ENCODE data around the gene CFAP73.

CFAP73 gene

DNA sequence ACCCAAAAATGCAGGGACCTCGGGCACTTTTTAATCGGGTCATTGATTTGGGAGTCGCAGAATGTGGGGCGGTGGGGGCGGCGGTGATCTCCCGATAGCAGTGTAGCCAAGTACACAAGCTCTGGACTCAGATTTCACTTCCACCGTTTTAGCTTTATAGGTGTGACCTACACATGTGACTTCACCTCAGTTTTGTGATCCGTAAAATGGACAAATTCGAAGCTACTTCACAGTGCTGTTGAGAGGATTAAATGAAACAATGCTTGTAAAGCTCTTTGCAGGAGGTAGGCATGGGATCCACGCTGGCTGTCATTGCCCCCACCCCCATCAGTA lies 36.5 kb downstream of the CFAP73 start:
- no peak for TF ChIP-seq TAF1 (IDR thresholded peaks at IDR 0.05; ENCODE audit: borderline replicate concordance, low read depth, low read length)
- no peak for TF ChIP-seq POLR2AphosphoS5 (IDR thresholded peaks at IDR 0.05; ENCODE audit: low read depth, low read length)
- TF ChIP-seq POLR2A (IDR thresholded peaks at IDR 0.05; ENCODE audit: low read depth, low read length): no peak
- FAIRE-seq (no peak), DNase-seq (ENCODE audit: insufficient read length) (no peak)

DNA sequence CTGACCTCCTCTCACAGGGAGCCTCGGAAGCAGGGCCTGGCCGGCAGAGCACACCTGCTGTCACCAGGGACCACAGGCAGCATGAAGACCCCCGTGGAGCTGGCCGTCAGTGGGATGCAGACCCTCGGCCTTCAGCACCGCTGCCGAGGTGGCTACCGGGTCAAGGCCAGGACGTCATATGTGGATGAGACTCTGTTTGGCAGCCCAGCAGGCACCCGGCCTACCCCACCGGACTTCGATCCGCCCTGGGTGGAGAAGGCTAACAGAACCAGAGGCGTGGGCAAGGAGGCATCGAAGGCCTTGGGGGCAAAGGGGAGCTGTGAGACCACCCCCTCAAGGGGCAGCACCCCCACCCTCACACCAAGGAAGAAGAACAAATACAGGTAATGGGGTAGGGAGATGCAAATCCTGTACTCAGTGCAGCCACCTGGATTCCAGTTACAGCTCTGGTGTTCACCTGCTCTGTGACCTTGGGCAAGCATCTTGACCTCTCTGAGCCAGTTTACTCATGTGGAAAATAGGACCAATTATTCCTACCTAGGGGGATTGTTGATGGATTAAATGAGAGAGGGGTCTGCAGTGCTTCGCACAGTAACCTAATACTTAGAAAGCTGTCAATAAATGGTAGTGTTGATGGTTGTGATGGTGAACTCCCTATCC lies 37.3 kb downstream of the CFAP73 start:
- TF ChIP-seq TAF1 (IDR thresholded peaks at IDR 0.05; ENCODE audit: borderline replicate concordance, low read depth, low read length): no peak
- TF ChIP-seq POLR2A (IDR thresholded peaks at IDR 0.05; ENCODE audit: low read depth, low read length): no peak
- no peak for TF ChIP-seq POLR2AphosphoS5 (IDR thresholded peaks at IDR 0.05; ENCODE audit: low read depth, low read length)
- DNase-seq (ENCODE audit: insufficient read length) (no peak), FAIRE-seq (no peak)

DNA sequence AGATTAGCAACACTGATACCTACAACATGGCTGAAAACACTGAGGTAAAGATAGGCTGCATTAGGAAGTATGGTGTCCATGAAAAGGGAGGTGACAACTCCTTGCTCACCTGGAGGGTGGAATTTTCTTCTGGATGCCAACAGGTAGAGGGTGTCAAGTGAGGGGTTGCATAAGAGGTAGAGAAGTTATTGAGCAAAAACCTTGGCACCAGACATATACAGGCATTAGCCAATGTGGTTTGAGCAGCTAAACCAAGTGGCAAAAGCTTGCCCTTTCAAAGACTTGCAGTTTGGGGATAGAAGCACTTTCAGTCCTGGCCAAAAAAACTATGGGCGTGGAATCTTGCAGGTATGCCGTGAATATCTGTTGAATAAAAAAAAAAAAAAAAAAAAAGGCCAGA lies 39.8 kb downstream of the CFAP73 start:
- FAIRE-seq: no peak
- TF ChIP-seq TAF1 (IDR thresholded peaks at IDR 0.05; ENCODE audit: borderline replicate concordance, low read depth, low read length) (no peak), POLR2AphosphoS5 (IDR thresholded peaks at IDR 0.05; ENCODE audit: low read depth, low read length) (no peak), POLR2A (IDR thresholded peaks at IDR 0.05; ENCODE audit: low read depth, low read length) (no peak)
- no peak for DNase-seq (ENCODE audit: insufficient read length)

DNA sequence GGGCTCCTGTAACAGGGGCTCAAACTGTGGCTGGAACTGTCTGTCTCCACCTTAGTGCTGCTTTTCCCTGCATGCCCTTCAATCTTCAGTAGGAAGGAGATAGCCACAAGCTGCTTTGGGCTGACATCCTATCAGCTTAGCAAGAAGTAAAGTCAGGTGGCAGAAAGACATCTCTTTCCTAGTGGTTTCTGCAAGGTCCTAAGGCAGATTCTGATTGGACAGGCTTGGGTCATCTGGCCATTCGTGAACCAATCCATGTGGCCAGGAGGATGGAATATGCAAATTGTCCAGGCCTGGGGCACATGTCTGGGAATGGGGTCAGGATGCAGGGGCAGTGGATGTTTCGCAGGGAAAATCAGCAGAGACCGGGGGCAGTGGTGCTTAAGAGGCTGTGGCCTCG lies 41.2 kb downstream of the CFAP73 start:
- DNase-seq (ENCODE audit: insufficient read length) (no peak), FAIRE-seq (no peak)
- TF ChIP-seq TAF1 (IDR thresholded peaks at IDR 0.05; ENCODE audit: borderline replicate concordance, low read depth, low read length) (no peak), POLR2AphosphoS5 (IDR thresholded peaks at IDR 0.05; ENCODE audit: low read depth, low read length) (no peak), POLR2A (IDR thresholded peaks at IDR 0.05; ENCODE audit: low read depth, low read length) (no peak)

DNA sequence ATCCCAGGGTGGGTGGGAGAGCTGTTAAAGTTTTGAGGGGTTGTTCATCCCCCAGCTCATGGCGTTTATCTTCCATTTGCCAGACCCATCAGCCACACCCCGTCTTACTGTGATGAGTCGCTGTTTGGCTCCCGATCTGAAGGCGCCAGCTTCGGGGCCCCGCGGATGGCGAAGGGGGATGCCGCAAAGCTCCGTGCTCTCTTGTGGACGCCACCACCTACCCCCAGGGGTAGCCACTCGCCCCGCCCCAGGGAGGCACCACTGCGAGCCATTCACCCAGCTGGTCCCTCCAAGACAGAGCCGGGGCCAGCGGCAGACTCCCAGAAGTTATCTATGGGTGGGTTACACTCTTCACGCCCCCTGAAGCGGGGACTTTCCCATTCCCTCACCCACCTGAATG lies 41.7 kb downstream of the CFAP73 start:
- TF ChIP-seq POLR2AphosphoS5 (IDR thresholded peaks at IDR 0.05; ENCODE audit: low read depth, low read length) (no peak), POLR2A (IDR thresholded peaks at IDR 0.05; ENCODE audit: low read depth, low read length) (no peak), TAF1 (IDR thresholded peaks at IDR 0.05; ENCODE audit: borderline replicate concordance, low read depth, low read length) (no peak)
- DNase-seq (ENCODE audit: insufficient read length): no peak
- no peak for FAIRE-seq

DNA sequence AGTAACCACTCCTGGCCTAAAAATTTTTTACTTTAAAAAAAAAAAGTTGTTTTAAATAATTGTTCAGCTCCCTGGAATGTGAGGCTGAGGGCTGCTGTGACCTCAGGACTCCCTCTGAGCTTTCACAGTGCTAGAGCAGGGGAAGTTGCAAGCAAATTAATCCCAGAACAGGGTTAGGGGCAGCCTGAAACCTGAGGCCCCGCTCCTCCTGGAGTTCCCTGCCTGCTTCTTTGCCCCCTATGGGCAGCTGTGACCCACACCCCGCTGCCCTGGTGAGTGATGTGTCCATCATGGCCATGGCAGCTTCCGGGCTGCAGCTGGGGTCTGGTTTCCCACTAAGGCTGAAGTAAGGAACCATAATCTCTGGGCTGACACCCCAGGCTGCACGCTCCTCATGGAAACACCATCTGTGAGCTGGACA lies 45.5 kb downstream of the CFAP73 start:
- DNase-seq (ENCODE audit: insufficient read length) (no peak), FAIRE-seq (no peak)

DNA sequence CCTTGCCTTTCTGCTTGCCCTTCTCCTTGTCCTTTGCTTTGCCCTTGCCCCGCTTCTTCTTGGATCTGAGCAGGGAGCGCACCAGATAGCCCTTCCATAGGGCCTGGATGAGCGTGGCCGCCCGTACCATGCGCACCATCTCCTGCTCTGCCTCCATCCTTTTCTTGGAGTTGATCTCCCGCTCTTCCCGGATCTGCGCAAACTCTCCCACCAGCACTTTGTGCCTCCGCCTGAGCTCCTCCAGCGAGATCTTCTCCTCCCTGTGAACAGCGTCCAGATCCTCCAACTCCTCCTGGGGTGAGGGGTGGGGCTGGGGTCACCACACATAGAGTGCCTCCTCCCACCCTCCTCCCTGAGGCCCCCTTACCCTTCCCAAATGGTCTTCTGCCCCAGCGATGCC lies 46.1 kb downstream of the CFAP73 start:
- no peak for FAIRE-seq
- TF ChIP-seq POLR2A (IDR thresholded peaks at IDR 0.05; ENCODE audit: low read depth, low read length) (no peak), POLR2AphosphoS5 (IDR thresholded peaks at IDR 0.05; ENCODE audit: low read depth, low read length) (no peak), TAF1 (IDR thresholded peaks at IDR 0.05; ENCODE audit: borderline replicate concordance, low read depth, low read length) (no peak)
- DNase-seq (ENCODE audit: insufficient read length): no peak

More for the DNA sequence above, 45.5 kb downstream of the CFAP73 start:
- TF ChIP-seq TAF1 (IDR thresholded peaks at IDR 0.05; ENCODE audit: borderline replicate concordance, low read depth, low read length) (no peak), POLR2A (IDR thresholded peaks at IDR 0.05; ENCODE audit: low read depth, low read length) (no peak), POLR2AphosphoS5 (IDR thresholded peaks at IDR 0.05; ENCODE audit: low read depth, low read length) (no peak)

DNA sequence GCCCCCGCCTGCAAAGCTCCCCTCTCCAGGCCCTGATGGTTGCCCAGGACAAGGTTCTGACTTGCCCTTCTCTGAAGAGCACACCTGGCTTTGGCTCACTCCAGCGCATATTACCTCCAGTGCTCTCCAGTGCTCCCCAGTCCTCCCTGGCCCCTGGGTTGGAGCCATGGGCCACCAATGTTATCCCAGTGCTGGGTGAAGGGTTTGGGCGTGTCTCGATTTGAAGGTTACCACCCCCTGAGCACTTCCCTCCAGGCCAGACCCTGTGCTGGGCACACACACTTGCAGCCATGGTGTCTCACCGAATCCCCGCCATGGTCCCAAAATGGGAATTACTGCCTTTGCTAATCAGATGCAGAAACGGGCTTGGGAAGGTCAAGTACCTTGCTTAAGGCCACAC lies 47.1 kb downstream of the CFAP73 start:
- DNase-seq (ENCODE audit: insufficient read length): no peak
- FAIRE-seq: no peak
- TF ChIP-seq POLR2A (IDR thresholded peaks at IDR 0.05; ENCODE audit: low read depth, low read length): no peak
- TF ChIP-seq TAF1 (IDR thresholded peaks at IDR 0.05; ENCODE audit: borderline replicate concordance, low read depth, low read length): no peak
- TF ChIP-seq POLR2AphosphoS5 (IDR thresholded peaks at IDR 0.05; ENCODE audit: low read depth, low read length): no peak

DNA sequence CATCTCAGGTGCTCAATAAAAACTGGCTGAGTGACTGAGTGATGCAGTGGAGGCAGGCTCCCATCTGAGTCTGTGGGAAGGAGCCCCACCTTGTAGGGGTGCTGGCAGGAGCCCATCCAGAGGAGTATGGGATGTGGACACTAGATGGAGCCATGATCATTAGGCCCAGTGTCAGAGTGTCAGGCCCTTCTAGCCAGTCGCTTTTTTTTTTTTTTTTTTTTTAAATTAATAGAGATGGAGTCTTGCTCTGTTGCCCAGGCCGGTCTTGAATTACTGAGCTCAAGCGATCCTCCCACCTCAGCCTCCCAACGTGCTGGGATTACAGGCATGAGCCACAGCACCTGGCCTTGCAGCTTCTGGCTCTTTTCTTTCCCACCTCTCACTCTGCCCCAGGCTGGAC lies 47.5 kb downstream of the CFAP73 start:
- no peak for FAIRE-seq
- TF ChIP-seq POLR2AphosphoS5 (IDR thresholded peaks at IDR 0.05; ENCODE audit: low read depth, low read length): no peak
- no peak for TF ChIP-seq POLR2A (IDR thresholded peaks at IDR 0.05; ENCODE audit: low read depth, low read length)
- no peak for TF ChIP-seq TAF1 (IDR thresholded peaks at IDR 0.05; ENCODE audit: borderline replicate concordance, low read depth, low read length)
- peak; percentile 85 for DNase-seq (ENCODE audit: insufficient read length)

DNA sequence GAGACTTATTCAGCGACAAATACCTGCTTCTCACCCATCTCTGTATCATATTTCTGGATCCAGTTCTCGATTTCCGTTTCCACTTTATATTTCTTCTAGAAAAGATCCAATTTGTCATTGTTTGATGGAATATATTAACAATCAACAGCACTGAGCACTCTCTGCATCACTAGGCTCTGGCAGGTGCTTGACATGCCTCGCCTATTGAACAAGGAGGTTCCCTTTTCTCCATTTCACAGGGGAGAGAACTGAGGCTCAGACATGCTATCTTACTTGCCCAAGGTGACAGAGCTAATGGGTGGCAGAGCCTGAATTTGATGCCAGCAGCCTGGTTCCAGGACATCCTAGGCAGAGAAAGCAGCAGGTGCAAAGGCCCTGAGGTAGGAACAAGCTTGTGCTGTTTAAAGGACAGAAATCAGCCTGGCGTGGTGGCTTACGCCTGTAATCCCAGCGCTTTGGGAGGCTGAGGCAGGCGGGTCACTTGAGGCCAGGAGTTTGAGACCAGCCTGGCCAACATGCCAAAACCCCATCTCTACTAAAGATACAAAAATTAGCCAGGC lies 48.1 kb downstream of the CFAP73 start:
- no peak for FAIRE-seq
- TF ChIP-seq POLR2AphosphoS5 (IDR thresholded peaks at IDR 0.05; ENCODE audit: low read depth, low read length): no peak
- TF ChIP-seq POLR2A (IDR thresholded peaks at IDR 0.05; ENCODE audit: low read depth, low read length): no peak
- no peak for DNase-seq (ENCODE audit: insufficient read length)

DNA sequence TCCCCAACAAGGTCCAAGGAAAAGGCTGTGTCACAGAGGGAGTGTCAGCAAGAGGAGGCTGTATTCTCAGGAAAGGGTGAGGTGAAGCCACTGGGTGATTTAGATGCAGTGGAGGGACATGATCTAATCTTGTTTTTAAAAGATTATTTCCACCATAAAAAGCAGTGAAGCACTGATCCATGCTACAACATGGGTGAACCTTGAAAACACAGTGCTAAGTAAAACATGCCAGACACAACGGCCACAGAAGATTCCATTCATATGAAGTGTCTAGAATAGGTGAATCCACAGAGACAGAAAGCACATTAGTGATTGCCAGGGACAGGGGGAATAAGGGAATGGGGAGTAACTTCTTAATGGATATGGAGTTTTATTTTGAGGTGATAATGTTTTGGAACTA lies 48.8 kb downstream of the CFAP73 start:
- FAIRE-seq (no peak), DNase-seq (ENCODE audit: insufficient read length) (no peak)

DNA sequence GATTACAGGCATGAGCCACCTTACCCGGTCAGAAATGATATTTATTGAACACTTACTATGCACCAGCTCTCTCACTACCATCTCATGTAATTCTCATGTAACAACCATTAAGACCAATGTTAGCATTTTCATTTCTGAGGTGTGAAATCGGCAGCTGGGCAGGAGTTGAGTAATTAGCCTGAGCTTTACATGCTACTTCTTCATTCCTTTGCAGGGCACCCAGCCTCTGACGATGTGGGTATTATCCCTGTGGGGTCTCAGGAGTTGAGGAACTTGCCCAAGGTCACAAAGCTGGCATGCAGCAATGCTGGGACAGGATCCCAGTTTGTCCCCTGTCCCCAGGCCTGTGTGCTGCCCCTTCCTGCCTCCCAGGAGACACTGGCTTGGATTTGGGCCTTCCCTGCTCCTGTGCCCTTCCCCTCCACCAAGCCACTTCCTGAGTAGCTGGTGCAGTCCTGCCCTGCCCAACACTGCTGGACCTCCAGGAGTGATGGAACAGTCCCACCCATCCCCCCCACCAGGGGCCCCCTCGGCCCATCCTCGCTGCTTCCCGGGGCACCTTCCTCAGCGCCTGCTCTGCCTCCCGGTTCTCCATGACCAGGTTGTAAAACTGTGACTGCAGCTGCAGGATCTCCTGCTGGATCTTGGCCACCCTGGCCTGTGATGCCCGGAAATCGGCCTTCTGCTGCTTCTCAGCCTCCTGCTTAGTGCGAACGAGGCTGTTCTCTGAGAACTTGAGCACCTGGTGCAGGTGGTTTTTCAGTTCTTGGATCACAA lies 50.7 kb downstream of the CFAP73 start:
- DNase-seq (ENCODE audit: insufficient read length) (no peak), FAIRE-seq (no peak)
- no peak for TF ChIP-seq TAF1 (IDR thresholded peaks at IDR 0.05; ENCODE audit: borderline replicate concordance, low read depth, low read length)
- no peak for TF ChIP-seq POLR2A (IDR thresholded peaks at IDR 0.05; ENCODE audit: low read depth, low read length)
- no peak for TF ChIP-seq POLR2AphosphoS5 (IDR thresholded peaks at IDR 0.05; ENCODE audit: low read depth, low read length)

More for the DNA sequence above, 48.8 kb downstream of the CFAP73 start:
- no peak for TF ChIP-seq POLR2A (IDR thresholded peaks at IDR 0.05; ENCODE audit: low read depth, low read length)
- TF ChIP-seq POLR2AphosphoS5 (IDR thresholded peaks at IDR 0.05; ENCODE audit: low read depth, low read length): no peak
- TF ChIP-seq TAF1 (IDR thresholded peaks at IDR 0.05; ENCODE audit: borderline replicate concordance, low read depth, low read length): no peak
